AG08396 (cell line): Measurements from ENCODE around the gene GNG7.

ENCODE experiments used
- DNase-seq: peaks from one replicate; pipeline ENCODE4 v3.0.0; 2012; ENCODE audit warnings: low spot score, mixed read lengths

The GNG7 gene

DNA sequence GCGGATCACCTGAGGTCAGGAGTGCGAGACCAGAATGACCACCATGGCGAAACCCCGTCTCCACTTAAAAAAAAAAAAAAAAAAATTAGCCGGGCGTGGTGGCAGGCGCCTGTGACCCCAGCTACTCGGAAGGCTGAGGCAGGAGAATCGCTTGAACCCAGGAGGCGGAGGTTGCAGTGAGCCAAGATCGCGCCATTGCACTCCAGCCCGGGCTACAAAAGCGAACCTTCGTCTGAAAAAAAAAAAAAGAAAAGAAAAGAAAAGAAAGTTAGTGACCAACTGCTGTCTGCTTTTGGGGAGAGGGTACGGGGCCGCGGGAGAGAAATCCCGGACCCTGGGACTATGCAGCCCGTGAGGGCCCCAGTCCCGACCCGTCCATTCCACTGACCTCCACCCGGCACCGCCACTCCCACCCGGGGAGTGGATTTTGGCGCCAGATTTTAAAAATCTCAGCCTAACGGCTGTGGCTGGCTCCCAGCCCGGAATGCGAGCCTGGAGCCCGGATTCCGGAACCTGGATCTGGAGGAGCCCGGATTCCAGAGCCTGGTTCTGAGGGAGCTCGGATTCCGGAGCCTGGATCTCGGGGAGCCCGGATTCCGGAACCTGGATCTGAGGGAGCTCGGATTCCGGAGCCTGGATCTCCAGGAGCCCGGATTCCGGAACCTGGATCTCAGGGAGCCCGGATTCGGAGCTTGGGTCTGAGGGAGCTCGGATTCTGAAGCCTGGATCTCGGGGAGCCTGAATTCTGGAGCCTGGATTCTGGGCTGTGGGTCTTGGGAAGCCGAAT, 239.7 kb downstream of the GNG7 start:
- peak; percentile 92 for DNase-seq

DNA sequence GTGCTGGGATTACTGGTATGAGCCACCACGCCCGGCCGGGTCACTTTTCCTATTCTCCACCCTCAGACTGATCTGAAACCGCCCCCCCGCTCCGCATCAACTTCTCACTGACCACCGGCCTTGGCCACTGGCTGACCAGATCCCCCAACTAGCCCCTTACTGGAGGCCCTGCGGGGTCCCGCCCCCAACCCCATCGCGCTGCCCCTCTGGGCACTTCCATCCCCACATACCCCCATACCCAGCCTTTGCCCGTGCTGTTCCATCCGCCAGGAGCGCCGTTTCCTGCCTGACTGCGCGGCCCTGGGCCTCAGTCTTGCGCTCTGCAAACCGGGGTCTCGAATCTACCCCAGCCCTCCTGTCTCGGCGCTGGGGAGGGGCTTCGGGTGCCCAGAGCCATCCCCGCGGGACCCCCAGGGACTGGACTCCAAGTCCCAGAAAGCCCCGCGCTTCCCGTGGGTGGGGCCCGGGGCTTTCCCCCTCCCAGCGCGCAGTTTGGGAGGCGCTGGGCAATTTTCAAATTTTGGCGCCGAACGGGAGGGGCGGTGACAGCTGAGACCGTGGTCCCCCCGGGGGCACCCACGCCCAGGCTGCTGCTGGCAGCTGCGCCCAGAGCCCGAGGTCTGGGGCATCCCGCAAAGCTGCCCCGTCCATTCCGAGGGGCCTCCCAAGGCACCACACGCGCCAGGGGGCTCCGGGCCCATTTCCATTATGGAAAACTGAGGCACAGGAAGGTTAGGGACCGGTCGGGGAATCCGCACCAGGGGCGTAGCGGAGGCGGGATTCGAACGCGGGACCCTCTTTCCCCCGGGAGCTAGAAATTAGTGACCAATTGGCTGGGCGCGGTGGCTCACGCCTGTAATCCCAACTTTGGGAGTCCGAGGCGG, 240.5 kb downstream of the GNG7 start:
- DNase-seq, result peak; percentile 84
